Fibroblast of lung (primary cell): Measurements from ENCODE around the gene PDE1A.

Source experiments
- EZH2 ChIP-seq: IDR thresholded peaks from 2 replicates; pipeline ENCODE4 v1.5.1; 2012; ENCODE audit warnings: low read length, control low read depth, mild to moderate bottlenecking; ENCODE audit errors: missing control alignments
- TF ChIP-seq, protein P1 (sequence below), 2 donors: IDR thresholded peaks in 1 of 2; conservative IDR thresholded peaks in 1 of 2; 1 replicate in 1 of 2; 2 replicates in 1 of 2; pipeline ENCODE4 v1.5.1; 2011 to 2012; ENCODE audit warnings: low read length in 2 of 2, control low read depth in 1 of 2, inconsistent platforms in 1 of 2, low read depth in 1 of 2, mild to moderate bottlenecking in 1 of 2

DNA sequence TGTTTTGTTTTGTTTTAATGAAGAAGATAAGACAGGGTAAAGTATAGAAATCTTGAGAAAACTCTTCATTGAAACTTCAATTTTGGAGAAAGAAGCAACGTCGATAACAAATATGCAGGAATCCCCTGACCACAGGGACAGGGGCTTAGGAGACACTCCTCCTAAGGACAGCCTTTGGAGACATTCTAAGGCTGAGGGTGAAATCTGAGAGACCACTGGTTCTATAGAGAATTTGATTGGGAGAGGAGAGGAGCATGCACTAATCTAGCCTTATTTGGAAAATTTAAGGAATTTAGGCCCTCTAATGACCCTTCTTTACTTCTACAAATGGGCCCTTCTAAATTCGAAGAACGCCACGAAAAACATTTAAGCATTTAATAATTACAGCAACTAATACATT lies 233.5 kb downstream of the PDE1A start:
- no peak for TF ChIP-seq EZH2
- TF ChIP-seq, protein P1, sequence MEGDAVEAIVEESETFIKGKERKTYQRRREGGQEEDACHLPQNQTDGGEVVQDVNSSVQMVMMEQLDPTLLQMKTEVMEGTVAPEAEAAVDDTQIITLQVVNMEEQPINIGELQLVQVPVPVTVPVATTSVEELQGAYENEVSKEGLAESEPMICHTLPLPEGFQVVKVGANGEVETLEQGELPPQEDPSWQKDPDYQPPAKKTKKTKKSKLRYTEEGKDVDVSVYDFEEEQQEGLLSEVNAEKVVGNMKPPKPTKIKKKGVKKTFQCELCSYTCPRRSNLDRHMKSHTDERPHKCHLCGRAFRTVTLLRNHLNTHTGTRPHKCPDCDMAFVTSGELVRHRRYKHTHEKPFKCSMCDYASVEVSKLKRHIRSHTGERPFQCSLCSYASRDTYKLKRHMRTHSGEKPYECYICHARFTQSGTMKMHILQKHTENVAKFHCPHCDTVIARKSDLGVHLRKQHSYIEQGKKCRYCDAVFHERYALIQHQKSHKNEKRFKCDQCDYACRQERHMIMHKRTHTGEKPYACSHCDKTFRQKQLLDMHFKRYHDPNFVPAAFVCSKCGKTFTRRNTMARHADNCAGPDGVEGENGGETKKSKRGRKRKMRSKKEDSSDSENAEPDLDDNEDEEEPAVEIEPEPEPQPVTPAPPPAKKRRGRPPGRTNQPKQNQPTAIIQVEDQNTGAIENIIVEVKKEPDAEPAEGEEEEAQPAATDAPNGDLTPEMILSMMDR (conservative IDR thresholded peaks at IDR 0.05 in 1 of 2, IDR thresholded peaks at IDR 0.05 in 1 of 2; ENCODE audit: low read depth in 1 of 2, low read length in 2 of 2): no peak
